Right lobe of liver (tissue), 6 donors: ENCODE results near the gene EREG. TPM values are rescaled to one million over a fixed set of nuclear protein-coding genes. Genes with fewer than 3 reads are reported as not detected.

Experiments
- ATAC-seq, 4 donors: fragments of 200-7000 bp; cut with Tn5 transposase; one replicate each; pipeline ENCODE4 v1.9.1; 2020; ENCODE audit warnings: mild to moderate bottlenecking in 4 of 4, moderate library complexity in 4 of 4
- DNase-seq, 3 donors: peaks; one replicate each; pipeline ENCODE4 v3.0.0-alpha.2; 2020
- H3K27ac ChIP-seq, 3 donors: fragments of 200-600 bp; one replicate each; pipeline ENCODE4 v1.8.0; 2022
- H3K27me3 ChIP-seq, 2 donors: fragments of 200-600 bp; one replicate each; pipeline ENCODE4 v1.8.0; 2022
- H3K36me3 ChIP-seq, 4 donors: fragments of 200-600 bp; sonication (generic) in 1 of 4; one replicate each; pipeline versions ENCODE4 v1.5.1 to v1.8.0; 2017 to 2022; ENCODE audit warnings: control low read depth in 1 of 4
- H3K4me1 ChIP-seq, 4 donors: fragments of 200-600 bp; sonication (generic) in 1 of 4; one replicate each; pipeline versions ENCODE4 v1.5.1 to v1.8.0; 2017 to 2022; ENCODE audit warnings: control low read depth in 1 of 4
- H3K4me3 ChIP-seq, 3 donors: fragments of 200-600 bp; one replicate each; pipeline ENCODE4 v1.8.0; 2022
- H3K9me3 ChIP-seq, 4 donors: fragments of 200-600 bp; sonication (generic) in 1 of 4; one replicate each; pipeline versions ENCODE4 v1.5.1 to v1.8.0; 2017 to 2022; ENCODE audit warnings: control low read depth in 1 of 4
- CTCF ChIP-seq, 4 donors: fragments of 200-600 bp in 3 of 4; fragments of 450-650 bp in 1 of 4; IDR thresholded peaks; one replicate each; pipeline versions ENCODE4 v1.5.1 to v1.8.0; 2016 to 2022; ENCODE audit warnings: antibody characterized with exemption in 4 of 4, mild to moderate bottlenecking in 2 of 4
- POLR2A ChIP-seq: fragments of 450-650 bp; IDR thresholded peaks from one replicate; pipeline ENCODE4 v1.6.1; 2017; ENCODE audit warnings: antibody characterized with exemption, mild to moderate bottlenecking
- WGBS: methylation state at CpG from one replicate; pipeline ENCODE4 v1.1.6; 2018; ENCODE audit warnings: low coverage, low lambda C conversion rate; ENCODE audit not compliant: insufficient coverage; ENCODE audit errors: missing lambda C conversion rate; 5-methylcytosine and 5-hydroxymethylcytosine counted together
- intact Hi-C, 2 donors: fragments of 100-400 bp; cut with DNase I; formaldehyde crosslinking; loops; one replicate each; pipeline versions ENCODE4 v1.11.2 to v1.14.1; 2022
- long read RNA-seq: library from polyadenylated mRNA; unstranded; transcript quantifications from one replicate; pipeline ENCODE4 v2.0.0, GENCODE V29; 2019
- total RNA-seq, 6 experiments: library from RNA; depleted of rRNA in 2 of 6; stranded (reverse); fragments of >200 nt in 2 of 6; fragmentation: NEBNext Ultra II Directional in 3 of 6; extraction: Animal tissue kit (Norgen Biotek cat#: 25700) in 3 of 6; gene quantifications; one replicate each; pipeline versions ENCODE4 v1.1.0 to v1.2.4, GENCODE V29; 2016 to 2023
- donor health status: DM: no; HTN: yes; CAD: no.
- donor health status: DM: no; HTN: no; CAD: no.
- donor health status: DM: no; HTN: no; CAD: no.
- donor health status: DM: no; HTN: yes; CAD: no.
- donor health status: DM: no; HTN: yes; CAD: no.

EREG gene
- under 1 TPM in 2 of 6 experiments, not detected in 4; 0.11 to 0.50 TPM for total RNA-seq
- long read RNA-seq = 0 reads

GRCh38 chr4:74364652-74365491 is at the start of gene EREG:
Gene EREG, plus strand, starts transcription at chr4:74365145. Its CDS starts 164 bp downstream, at chr4:74365309.
- peak; percentile 32 to 65 (median 46) for DNase-seq
- Histone ChIP-seq H3K4me1 (peaks cover 0 to 6% (median 0%) of the 10 kb centered on the region in 4 donors), H3K9me3 (no peaks in the 10 kb centered on the region), H3K27ac (no peak within 1 kb of the TSS), H3K27me3 (peaks cover 0 to 16% of the 10 kb centered on the region in 2 donors), H3K36me3 (no peaks in the 10 kb centered on the region), H3K4me3 (no peak within 1 kb of the TSS)
- TF ChIP-seq CTCF (IDR thresholded peaks at IDR 0.05) (no peak), POLR2A (no peak)
- WGBS = 6% methylated on average over 29 of the region's 40 CpGs
- intact Hi-C loops = no loop called here
- peak; percentile 44 to 54 (median 50) for ATAC-seq

GRCh38 chr4:74315376-74315775 is 49.6 kb upstream of the EREG start:
- Histone ChIP-seq H3K27ac (no peak overlapping the region), H3K4me1 (peaks cover 0 to 5% (median 0%) of the 10 kb centered on the region in 4 donors), H3K9me3 (no peaks in the 10 kb centered on the region), H3K36me3 (no peaks in the 10 kb centered on the region), H3K27me3 (no peaks in the 10 kb centered on the region), H3K4me3 (no peak overlapping the region)
- intact Hi-C loops = loop anchor here in 1 of 2 donors (10.0 kb wide), 1 partner anchor 131 kb away; no protein-coding TSS in a partner anchor
- TF ChIP-seq POLR2A = no peak
- no peak for TF ChIP-seq CTCF (IDR thresholded peaks at IDR 0.05)
- DNase-seq = no peak
- WGBS = 59% methylated on average over 5 of the region's 5 CpGs
- no peak for ATAC-seq

GRCh38 chr4:74316397-74316796 is 48.5 kb upstream of the EREG start:
- TF ChIP-seq CTCF (IDR thresholded peaks at IDR 0.05) (no peak), POLR2A (no peak)
- intact Hi-C loops = loop anchor here in 1 of 2 donors (10.0 kb wide), 1 partner anchor 132 kb away; no protein-coding TSS in a partner anchor
- Histone ChIP-seq H3K4me1 (peaks cover 0 to 2% (median 0%) of the 10 kb centered on the region in 4 donors), H3K9me3 (no peaks in the 10 kb centered on the region), H3K4me3 (no peak overlapping the region), H3K27me3 (no peaks in the 10 kb centered on the region), H3K36me3 (no peaks in the 10 kb centered on the region), H3K27ac (no peak overlapping the region)
- ATAC-seq = no peak
- 37% methylated on average over 2 of the region's 2 CpGs for WGBS
- DNase-seq = no peak

GRCh38 chr4:74317616-74318246 is 47.2 kb upstream of the EREG start:
- TF ChIP-seq POLR2A (no peak), CTCF (IDR thresholded peaks at IDR 0.05) (no peak)
- ATAC-seq = no peak
- 34% methylated on average over 3 of the region's 3 CpGs for WGBS

More at GRCh38 chr4:74317616-74318246, 47.2 kb upstream of the EREG start:
- no peak for DNase-seq
- Histone ChIP-seq H3K27ac (no peak overlapping the region), H3K36me3 (no peaks in the 10 kb centered on the region), H3K27me3 (no peaks in the 10 kb centered on the region), H3K4me3 (no peak overlapping the region), H3K9me3 (no peaks in the 10 kb centered on the region), H3K4me1 (no peaks in the 10 kb centered on the region)
- intact Hi-C loops = loop anchor here in 1 of 2 donors (10.0 kb wide), 1 partner anchor 133 kb away; no protein-coding TSS in a partner anchor
